Right renal cortex interstitium (tissue), 3 donors: ENCODE data around the gene SFXN5. TPM values are rescaled to one million over a fixed set of nuclear protein-coding genes. Genes with fewer than 3 reads are reported as not detected.
"Not testable (repeated sequence)": the region's sequence is repeated elsewhere in the genome, so short reads cannot be mapped to it uniquely, and the experiment has no call there.

ENCODE experiments used
- DNase-seq, 3 donors: peaks; one replicate each; pipeline ENCODE4 v3.0.0-alpha.2; 2013; ENCODE audit warnings: low read depth in 3 of 3, low spot score in 2 of 3
- polyA plus RNA-seq, 3 donors: library from polyadenylated mRNA; unstranded; fragments of 120-200 nt; gene quantifications; one replicate each; pipeline ENCODE4 v1.2.1, GENCODE V29; 2013; ENCODE audit not compliant: insufficient read length in 3 of 3

SFXN5 gene
- polyA plus RNA-seq, 3 donors: 23.2 to 25.7 (median 23.9) TPM

- DNase-seq: no peak
Measured at GRCh38 chr2:73103018-73103542, 31.6 kb upstream of the SFXN5 start.

- no peak for DNase-seq
Measured at GRCh38 chr2:73101626-73102256, 30.2 kb upstream of the SFXN5 start.

- no peak for DNase-seq
Measured at GRCh38 chr2:73100956-73101355, 29.4 kb upstream of the SFXN5 start.

GRCh38 chr2:73099486-73099885 is 28.0 kb upstream of the SFXN5 start:
- DNase-seq: no peak

GRCh38 chr2:73095910-73096309 is 24.4 kb upstream of the SFXN5 start:
- DNase-seq: no peak

GRCh38 chr2:73093601-73094218 is 22.2 kb upstream of the SFXN5 start:
- DNase-seq: not testable (repeated sequence)

- no peak for DNase-seq
Measured at GRCh38 chr2:73092146-73092783, 20.8 kb upstream of the SFXN5 start.

- DNase-seq: no peak
Measured at GRCh38 chr2:73091696-73092095, 20.2 kb upstream of the SFXN5 start.

- no peak for DNase-seq
Measured at GRCh38 chr2:73091164-73091563, 19.7 kb upstream of the SFXN5 start.

GRCh38 chr2:73089270-73090030 is 17.9 kb upstream of the SFXN5 start:
- DNase-seq: no peak

- DNase-seq: no peak
Measured at GRCh38 chr2:73088703-73089102, 17.2 kb upstream of the SFXN5 start.

- no peak for DNase-seq
Measured at GRCh38 chr2:73088211-73088610, 16.7 kb upstream of the SFXN5 start.

- DNase-seq: no peak
Measured at GRCh38 chr2:73087311-73087710, 15.8 kb upstream of the SFXN5 start.

- DNase-seq: no peak
Measured at GRCh38 chr2:73085691-73086090, 14.2 kb upstream of the SFXN5 start.

GRCh38 chr2:73084971-73085370 is 13.5 kb upstream of the SFXN5 start:
- DNase-seq: no peak

- no peak for DNase-seq
Measured at GRCh38 chr2:73083886-73084800, 12.6 kb upstream of the SFXN5 start.

- DNase-seq: no peak
Measured at GRCh38 chr2:73082523-73083410, 11.3 kb upstream of the SFXN5 start.

- no peak for DNase-seq
Measured at GRCh38 chr2:73081181-73081671, 9.7 kb upstream of the SFXN5 start.
